Measurements from ENCODE around the gene SLC37A4. TPM values are rescaled to one million over a fixed set of nuclear protein-coding genes. Genes with fewer than 3 reads are reported as not detected.

The SLC37A4 gene
- total and polyA plus RNA-seq, 2 of the 13 experiments (the other 11 are each of a cell fraction or from before 2014, with no cell fraction given) = 43.0 to 56.1 TPM

GRCh38 chr11:119012629-119013170 is 18.0 kb downstream of the SLC37A4 start:
- ChIA-PET CTCF (ENCODE audit: low intra/inter-chr PET ratio, low total read pairs) (no interaction called here), POLR2A (interaction anchor here (0.9 to 1.9 kb wide), 3 partner anchors 14 to 72 kb away, joined by 4 to 5 read pairs (median 4); partner anchors contain the start of genes CENATAC and HMBS)
- Histone ChIP-seq H3K36me3 (replicated peaks in 1 of 2; ENCODE audit: control insufficient read depth in 1 of 2, insufficient read depth in 2 of 2, low read length in 2 of 2) (peaks cover 8 to 54% of the 10 kb centered on the region in 2 experiments), H3K79me2 (ENCODE audit: insufficient read depth, low read length) (peaks cover 23% of the 10 kb centered on the region), H3K4me2 (ENCODE audit: low read depth, low read length) (no peak overlapping the region), H3K4me1 (ENCODE audit: insufficient read depth, low read length) (peaks cover 23% of the 10 kb centered on the region), H4K20me1 (ENCODE audit: insufficient read depth, low read length) (peaks cover 17% of the 10 kb centered on the region), H3K4me3 (replicated peaks in 1 of 3; ENCODE audit: insufficient read depth in 1 of 3, low read depth in 2 of 3, low read length in 3 of 3) (no peak overlapping the region), H3K9ac (ENCODE audit: insufficient read depth, low read depth, low read length) (no peak overlapping the region), H3K9me3 (ENCODE audit: low read length) (no peaks in the 10 kb centered on the region), H3K27ac (ENCODE audit: extremely low read length, insufficient read depth, low read length) (no peak overlapping the region), H2AFZ (ENCODE audit: low read length) (no peak overlapping the region), H3K27me3 (ENCODE audit: control insufficient read depth in 1 of 2, insufficient read depth in 2 of 2, low read length in 2 of 2) (no peaks in the 10 kb centered on the region; a peak in 1 of 5 replicates)
- BruUV-seq (replicated peaks) = no TSS peak
- intact Hi-C loops (cut with micrococcal nuclease; ENCODE audit: unreplicated experiment) (no loop called here), in situ Hi-C loops (cut with HindIII; ENCODE audit: extremely low pct_ligation_motif_present, low pct_unique_long_range_greater_than_20kb) (no loop called here)
- TF ChIP-seq MYNN (CRISPR knock-in tag; IDR thresholded peaks at IDR 0.05; ENCODE audit: low read depth) (no peak), PAF1 (CRISPR knock-in tag; IDR thresholded peaks at IDR 0.05) (peak; percentile 71; the same call in 1 of the 2 replicates), ZNF574 (CRISPR knock-in tag; IDR thresholded peaks at IDR 0.05) (no peak), POLR2AphosphoS5 (IDR thresholded peaks at IDR 0.05; ENCODE audit: low read depth, low read length) (peak; percentile 23; the same call in 1 of the 2 replicates), SAP130 (CRISPR knock-in tag; IDR thresholded peaks at IDR 0.05; ENCODE audit: low read depth) (0 out of 2 replicates have a peak, but pooled peaks have one; percentile 11), POLR2G (IDR thresholded peaks at IDR 0.05; ENCODE audit: low read depth, low read length) (peak; percentile 56; the same call in 1 of the 2 replicates)
- DNase-seq (ENCODE audit: low spot score) = no peak
- ATAC-seq = no peak
- no peak for FAIRE-seq
- WGBS (ENCODE audit: low lambda C conversion rate) = 95% methylated on average over 3 of the region's 3 CpGs

All from HepG2 (cell line).